ENCODE results near the gene INAFM2. TPM values are rescaled to one million over a fixed set of nuclear protein-coding genes. Genes with fewer than 3 reads are reported as not detected.

Gene INAFM2
- total RNA-seq, 1 experiment from 2014 or later = 25.4 TPM

DNA sequence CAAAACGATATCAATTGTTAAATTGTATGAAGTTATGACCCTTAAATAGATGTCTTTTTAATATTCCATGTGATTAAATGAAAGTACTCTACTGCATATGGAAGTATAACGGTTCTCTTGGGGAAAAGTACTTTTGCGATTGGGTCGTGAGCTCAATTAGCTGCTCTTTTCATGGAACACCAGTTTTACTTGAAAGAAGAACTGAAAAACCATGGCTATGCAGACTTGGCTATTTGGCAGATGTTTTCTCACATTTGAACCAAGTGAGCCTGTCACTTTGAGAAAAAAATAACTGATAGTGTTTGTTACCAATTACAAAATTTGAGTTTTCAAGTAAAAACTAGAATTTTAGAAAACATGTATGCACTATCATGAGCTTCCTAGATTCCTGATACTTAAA, 5.9 kb upstream of the INAFM2 start:
- no CpG with 5 or more reads among the region's 4 CpGs for WGBS (ENCODE audit: extremely low coverage, insufficient read length, low lambda C conversion rate)
- Histone ChIP-seq H3K23me2 (ENCODE audit: insufficient read length, low read depth, low read length, poor library complexity, severe bottlenecking) (no peaks in the 10 kb centered on the region), H2AK5ac (ENCODE audit: insufficient read length, low read length) (no peak overlapping the region), H2BK20ac (ENCODE audit: low read depth, low read length, poor library complexity, severe bottlenecking) (no peak overlapping the region), H3T11ph (ENCODE audit: low read length) (no peak overlapping the region), H3K79me1 (ENCODE audit: insufficient read depth, low read depth, low read length, poor library complexity, severe bottlenecking) (no peaks in the 10 kb centered on the region), H4K5ac (ENCODE audit: insufficient read length, low read depth, low read length) (no peak overlapping the region), H3K4me1 (ENCODE audit: insufficient read depth, low read length) (no peaks in the 10 kb centered on the region), H3K79me2 (ENCODE audit: insufficient read depth, low read length) (no peaks in the 10 kb centered on the region), H3K18ac (ENCODE audit: insufficient read length, low read depth, low read length) (no peak overlapping the region), H3K9me3 (ENCODE audit: control insufficient read depth, low read depth, low read length) (no peaks in the 10 kb centered on the region), H4K91ac (ENCODE audit: insufficient read length, low read depth, low read length) (no peak overlapping the region), H2AFZ (ENCODE audit: low read length) (no peak overlapping the region), H4K20me1 (ENCODE audit: control insufficient read depth, insufficient read depth, insufficient read length) (no peaks in the 10 kb centered on the region), H3K4me2 (ENCODE audit: insufficient read depth, insufficient read length, low read length) (no peak overlapping the region), H3K14ac (ENCODE audit: insufficient read depth, low read length) (no peak overlapping the region), H4K8ac (replicated peaks; ENCODE audit: insufficient read length, low read depth, low read length) (no peak overlapping the region), H2BK5ac (ENCODE audit: insufficient read length, low read length) (no peak overlapping the region), H2BK120ac (ENCODE audit: low read depth, low read length, poor library complexity, severe bottlenecking) (no peak overlapping the region), H3K56ac (ENCODE audit: insufficient read length, low read depth, low read length) (no peak overlapping the region), H3K9ac (ENCODE audit: extremely low read depth, insufficient read length, low read length) (no peak overlapping the region), H3K27me3 (ENCODE audit: insufficient read depth, low read length) (no peaks in the 10 kb centered on the region; the same call in 1 of the 2 replicates), H2BK15ac (ENCODE audit: low read depth, low read length) (no peak overlapping the region), H3K27ac (ENCODE audit: insufficient read length, low read depth, low read length) (no peak overlapping the region), H2BK12ac (ENCODE audit: insufficient read length, low read depth, low read length) (no peak overlapping the region), H3K4ac (ENCODE audit: low read depth, low read length) (no peak overlapping the region), H3K23ac (ENCODE audit: insufficient read length, low read depth, low read length) (no peak overlapping the region)
- TF ChIP-seq, protein P1, sequence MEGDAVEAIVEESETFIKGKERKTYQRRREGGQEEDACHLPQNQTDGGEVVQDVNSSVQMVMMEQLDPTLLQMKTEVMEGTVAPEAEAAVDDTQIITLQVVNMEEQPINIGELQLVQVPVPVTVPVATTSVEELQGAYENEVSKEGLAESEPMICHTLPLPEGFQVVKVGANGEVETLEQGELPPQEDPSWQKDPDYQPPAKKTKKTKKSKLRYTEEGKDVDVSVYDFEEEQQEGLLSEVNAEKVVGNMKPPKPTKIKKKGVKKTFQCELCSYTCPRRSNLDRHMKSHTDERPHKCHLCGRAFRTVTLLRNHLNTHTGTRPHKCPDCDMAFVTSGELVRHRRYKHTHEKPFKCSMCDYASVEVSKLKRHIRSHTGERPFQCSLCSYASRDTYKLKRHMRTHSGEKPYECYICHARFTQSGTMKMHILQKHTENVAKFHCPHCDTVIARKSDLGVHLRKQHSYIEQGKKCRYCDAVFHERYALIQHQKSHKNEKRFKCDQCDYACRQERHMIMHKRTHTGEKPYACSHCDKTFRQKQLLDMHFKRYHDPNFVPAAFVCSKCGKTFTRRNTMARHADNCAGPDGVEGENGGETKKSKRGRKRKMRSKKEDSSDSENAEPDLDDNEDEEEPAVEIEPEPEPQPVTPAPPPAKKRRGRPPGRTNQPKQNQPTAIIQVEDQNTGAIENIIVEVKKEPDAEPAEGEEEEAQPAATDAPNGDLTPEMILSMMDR (conservative IDR thresholded peaks at IDR 0.05) = no peak
- Mint-ChIP-seq H3K36me3 (ENCODE audit: insufficient read depth in 1 of 3, low read depth in 3 of 3) (no peaks in the 10 kb centered on the region), H3K9me3 (peaks cover 0 to 4% of the 10 kb centered on the region in 2 experiments; a peak in 1 of 5 replicates), H3K4me3 (no peak overlapping the region), H3K27ac (no peak overlapping the region), H3K4me1 (peaks cover 17 to 25% of the 10 kb centered on the region in 2 experiments), H3K27me3 (ENCODE audit: low read depth) (peaks cover 50% of the 10 kb centered on the region)
- no peak for DNase-seq
